GM23338 (cell line): ENCODE results near the gene PNPLA5.

ENCODE experiments used
- EZH2 ChIP-seq: fragments of 200-600 bp; sonication (generic); IDR thresholded peaks from one replicate; pipeline ENCODE4 v1.8.0; 2017; ENCODE audit warnings: antibody characterized with exemption, mild to moderate bottlenecking, low read depth; ENCODE audit not compliant: unreplicated experiment
- EZH2phosphoT487 ChIP-seq: fragments of 200-600 bp; sonication (generic); IDR thresholded peaks from one replicate; pipeline ENCODE4 v1.8.1; 2018; ENCODE audit warnings: antibody characterized with exemption; ENCODE audit not compliant: unreplicated experiment
- POLR2AphosphoS5 ChIP-seq: IDR thresholded peaks from 2 replicates; pipeline ENCODE4 v1.6.1; 2016; ENCODE audit warnings: antibody characterized with exemption, low read depth
- REST ChIP-seq: IDR thresholded peaks from one replicate; pipeline ENCODE4 v1.6.1; 2018; ENCODE audit warnings: antibody characterized with exemption; ENCODE audit not compliant: unreplicated experiment
- ZNF331 ChIP-seq: fragments of 250-450 bp; sonication (Bioruptor Pico); IDR thresholded peaks from 2 replicates; pipeline ENCODE4 v1.5.0; 2020; ENCODE audit warnings: low read depth, mild to moderate bottlenecking, moderate library complexity
- TF ChIP-seq, protein P1 (sequence below), 2 experiments: fragments of 200-600 bp in 1 of 2; sonication (generic) in 1 of 2; conservative IDR thresholded peaks; 2 replicates each; pipeline versions ENCODE4 v1.5.1 to v1.6.1; 2016 to 2017; ENCODE audit warnings: antibody characterized with exemption in 2 of 2, low read depth in 2 of 2, mild to moderate bottlenecking in 2 of 2, moderate library complexity in 1 of 2

DNA sequence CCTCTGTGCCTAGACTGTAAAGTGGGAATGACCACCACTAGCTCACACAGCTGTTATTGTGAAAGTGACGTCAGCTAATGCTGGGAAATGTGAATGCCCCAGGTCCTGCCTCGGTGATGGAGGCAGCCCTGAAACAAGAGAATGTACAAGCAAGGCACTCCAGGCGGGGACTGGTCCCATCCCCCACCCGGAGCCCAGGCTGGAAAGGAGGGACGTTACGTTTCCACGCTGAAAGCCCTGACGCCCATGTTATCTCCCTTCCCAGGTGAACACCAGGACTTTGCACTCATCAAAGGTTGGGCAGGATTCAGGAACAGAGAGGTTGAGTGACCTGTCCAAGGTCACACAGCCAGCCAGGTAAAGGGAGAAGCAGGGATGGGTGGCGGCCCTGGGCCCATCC is 30.3 kb downstream of the PNPLA5 start:
- TF ChIP-seq EZH2 (no peak), POLR2AphosphoS5 (no peak), EZH2phosphoT487 (no peak), REST (no peak), ZNF331 (CRISPR knock-in tag) (no peak)
- TF ChIP-seq, protein P1, sequence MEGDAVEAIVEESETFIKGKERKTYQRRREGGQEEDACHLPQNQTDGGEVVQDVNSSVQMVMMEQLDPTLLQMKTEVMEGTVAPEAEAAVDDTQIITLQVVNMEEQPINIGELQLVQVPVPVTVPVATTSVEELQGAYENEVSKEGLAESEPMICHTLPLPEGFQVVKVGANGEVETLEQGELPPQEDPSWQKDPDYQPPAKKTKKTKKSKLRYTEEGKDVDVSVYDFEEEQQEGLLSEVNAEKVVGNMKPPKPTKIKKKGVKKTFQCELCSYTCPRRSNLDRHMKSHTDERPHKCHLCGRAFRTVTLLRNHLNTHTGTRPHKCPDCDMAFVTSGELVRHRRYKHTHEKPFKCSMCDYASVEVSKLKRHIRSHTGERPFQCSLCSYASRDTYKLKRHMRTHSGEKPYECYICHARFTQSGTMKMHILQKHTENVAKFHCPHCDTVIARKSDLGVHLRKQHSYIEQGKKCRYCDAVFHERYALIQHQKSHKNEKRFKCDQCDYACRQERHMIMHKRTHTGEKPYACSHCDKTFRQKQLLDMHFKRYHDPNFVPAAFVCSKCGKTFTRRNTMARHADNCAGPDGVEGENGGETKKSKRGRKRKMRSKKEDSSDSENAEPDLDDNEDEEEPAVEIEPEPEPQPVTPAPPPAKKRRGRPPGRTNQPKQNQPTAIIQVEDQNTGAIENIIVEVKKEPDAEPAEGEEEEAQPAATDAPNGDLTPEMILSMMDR (conservative IDR thresholded peaks at IDR 0.05; ENCODE audit: low read depth in 2 of 2), result no peak
